Panc1 (cell line): ENCODE results near the gene BIRC7. TPM values are rescaled to one million over a fixed set of nuclear protein-coding genes. Genes with fewer than 3 reads are reported as not detected.

Source experiments
- ATAC-seq: fragments of 200-7000 bp; cut with Tn5 transposase; 2 replicates; pipeline ENCODE4 v1.9.1; 2020; ENCODE audit warnings: mild to moderate bottlenecking, moderate library complexity
- BruUV-seq: library from RNA; stranded (reverse); fragments of 400-500 nt; replicated peaks from 2 replicates; lab custom pipeline; 2021; lab: Mats Ljungman, UMichigan
- CTCF ChIA-PET: fragments of 300-600 bp; sonication (Branson Sonifier 250); formaldehyde crosslinking; loops from one replicate; lab custom pipeline; 2022; ENCODE audit warnings: antibody characterized with exemption; lab: Charles Lee
- POLR2A ChIA-PET: fragments of 300-600 bp; sonication (Branson Sonifier 250); formaldehyde crosslinking; loops from one replicate; lab custom pipeline; 2022; ENCODE audit warnings: antibody characterized with exemption; lab: Charles Lee
- DNase-seq: peaks from one replicate; pipeline ENCODE4 v3.0.0-alpha.2; 2010; ENCODE audit warnings: low read depth, low spot score
- H3K27ac ChIP-seq: 2 replicates; pipeline ENCODE4 v1.5.1; 2011; ENCODE audit warnings: mild to moderate bottlenecking, low read length, inconsistent platforms
- H3K27me3 ChIP-seq: fragments of 200-500 bp; sonication (Bioruptor generic); 2 replicates; pipeline ENCODE4 v1.6.0; 2014; ENCODE audit warnings: low read length, inconsistent platforms; ENCODE audit not compliant: control insufficient read depth, insufficient read depth
- H3K36me3 ChIP-seq: fragments of 200-500 bp; sonication (Bioruptor generic); 2 replicates; pipeline ENCODE4 v1.5.1; 2014; ENCODE audit warnings: inconsistent platforms, mild to moderate bottlenecking, low read length, moderate library complexity; ENCODE audit not compliant: control insufficient read depth, insufficient read depth
- H3K4me1 ChIP-seq: 2 replicates; pipeline ENCODE4 v1.5.1; 2011; ENCODE audit warnings: inconsistent platforms, mild to moderate bottlenecking, low read length, moderate library complexity; ENCODE audit not compliant: control insufficient read depth, insufficient read depth
- H3K4me3 ChIP-seq, 2 experiments: 2 replicates each; pipeline ENCODE4 v1.5.1; 2011 to 2012; ENCODE audit warnings: low read depth in 2 of 2, low read length in 2 of 2, mild to moderate bottlenecking in 2 of 2, inconsistent platforms in 1 of 2, moderate library complexity in 1 of 2
- H3K9me3 ChIP-seq: fragments of 200-500 bp; sonication (Bioruptor generic); 2 replicates; pipeline ENCODE4 v1.5.1; 2014; ENCODE audit warnings: low read depth, mild to moderate bottlenecking, inconsistent platforms, low read length, moderate library complexity; ENCODE audit not compliant: control insufficient read depth, insufficient read depth
- POLR2AphosphoS5 ChIP-seq: IDR thresholded peaks from 2 replicates; pipeline ENCODE4 v1.6.1; 2012; ENCODE audit warnings: mild to moderate bottlenecking, low read depth, low read length, moderate library complexity
- SIN3A ChIP-seq: IDR thresholded peaks from 2 replicates; pipeline ENCODE4 v1.6.1; 2012; ENCODE audit warnings: low read depth, mild to moderate bottlenecking, low read length, moderate library complexity, borderline replicate concordance; ENCODE audit not compliant: insufficient read depth
- TCF7L2 ChIP-seq: IDR thresholded peaks from 2 replicates; pipeline ENCODE4 v1.6.1; 2011; ENCODE audit warnings: mild to moderate bottlenecking, low read depth, low read length, inconsistent platforms
- in situ Hi-C: cut with HindIII; loops from 2 replicates; pipeline ENCODE4 v1.10.0; 2016; ENCODE audit warnings: low sequenced_read_pairs, low pct_unique_long_range_greater_than_20kb
- intact Hi-C: fragments of 100-400 bp; cut with micrococcal nuclease; formaldehyde crosslinking; loops from one replicate; pipeline ENCODE4 v1.10.0; 2022; ENCODE audit not compliant: unreplicated experiment
- total RNA-seq: library from RNA; stranded (reverse); gene quantifications from one replicate; pipeline ENCODE4 v1.2.1, GENCODE V29; 2021; ENCODE audit not compliant: unreplicated experiment
- TF ChIP-seq, protein P1 (sequence below), 2 experiments: IDR thresholded peaks; 2 replicates each; pipeline ENCODE4 v1.6.1; 2011 to 2012; ENCODE audit warnings: low read depth in 2 of 2, control low read depth in 1 of 2, low read length in 1 of 2, mild to moderate bottlenecking in 1 of 2, moderate library complexity in 1 of 2; ENCODE audit not compliant: insufficient read depth in 1 of 2
- TF ChIP-seq, protein P2 (sequence below): fragments of 450-650 bp; IDR thresholded peaks from 2 replicates; pipeline ENCODE4 v1.5.1; 2017; ENCODE audit warnings: mild to moderate bottlenecking

The BIRC7 gene
- total RNA-seq, 1 experiment from 2014 or later: 9.0 TPM

DNA sequence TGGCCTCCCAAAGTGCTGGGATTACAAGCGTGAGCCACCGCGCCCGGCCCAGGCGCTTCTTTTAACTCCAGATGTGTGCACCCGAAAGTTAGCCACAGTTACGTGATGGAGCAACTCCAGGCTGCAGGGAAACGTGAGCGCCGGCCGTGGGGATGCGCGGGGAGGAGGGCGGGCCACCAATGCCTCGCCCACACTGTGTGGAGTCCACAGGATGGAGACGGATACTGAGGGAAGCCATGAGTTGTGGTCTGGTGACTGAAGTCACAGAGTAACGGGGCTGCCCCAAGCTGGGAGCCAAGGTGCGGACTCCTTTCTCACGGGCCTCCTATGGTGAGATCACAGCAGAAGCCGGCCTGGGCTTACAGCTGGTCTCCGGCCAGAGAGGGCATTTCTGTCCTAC lies 43.0 kb upstream of the BIRC7 start:
- intact Hi-C loops (no loop called here), in situ Hi-C loops (no loop called here)
- Histone ChIP-seq H3K27ac (no peak overlapping the region), H3K36me3 (peaks cover 2% of the 10 kb centered on the region; the same call in 1 of the 2 replicates), H3K4me1 (0 out of 2 replicates have a peak, but pooled peaks cover 3% of the 10 kb centered on the region), H3K27me3 (no peaks in the 10 kb centered on the region), H3K9me3 (no peaks in the 10 kb centered on the region), H3K4me3 (no peak overlapping the region)
- ChIA-PET CTCF (no interaction called here), POLR2A (no interaction called here)
- DNase-seq (no peak), ATAC-seq (no peak)
- no TSS peak for BruUV-seq
- TF ChIP-seq SIN3A: no peak
- TF ChIP-seq, protein P1, sequence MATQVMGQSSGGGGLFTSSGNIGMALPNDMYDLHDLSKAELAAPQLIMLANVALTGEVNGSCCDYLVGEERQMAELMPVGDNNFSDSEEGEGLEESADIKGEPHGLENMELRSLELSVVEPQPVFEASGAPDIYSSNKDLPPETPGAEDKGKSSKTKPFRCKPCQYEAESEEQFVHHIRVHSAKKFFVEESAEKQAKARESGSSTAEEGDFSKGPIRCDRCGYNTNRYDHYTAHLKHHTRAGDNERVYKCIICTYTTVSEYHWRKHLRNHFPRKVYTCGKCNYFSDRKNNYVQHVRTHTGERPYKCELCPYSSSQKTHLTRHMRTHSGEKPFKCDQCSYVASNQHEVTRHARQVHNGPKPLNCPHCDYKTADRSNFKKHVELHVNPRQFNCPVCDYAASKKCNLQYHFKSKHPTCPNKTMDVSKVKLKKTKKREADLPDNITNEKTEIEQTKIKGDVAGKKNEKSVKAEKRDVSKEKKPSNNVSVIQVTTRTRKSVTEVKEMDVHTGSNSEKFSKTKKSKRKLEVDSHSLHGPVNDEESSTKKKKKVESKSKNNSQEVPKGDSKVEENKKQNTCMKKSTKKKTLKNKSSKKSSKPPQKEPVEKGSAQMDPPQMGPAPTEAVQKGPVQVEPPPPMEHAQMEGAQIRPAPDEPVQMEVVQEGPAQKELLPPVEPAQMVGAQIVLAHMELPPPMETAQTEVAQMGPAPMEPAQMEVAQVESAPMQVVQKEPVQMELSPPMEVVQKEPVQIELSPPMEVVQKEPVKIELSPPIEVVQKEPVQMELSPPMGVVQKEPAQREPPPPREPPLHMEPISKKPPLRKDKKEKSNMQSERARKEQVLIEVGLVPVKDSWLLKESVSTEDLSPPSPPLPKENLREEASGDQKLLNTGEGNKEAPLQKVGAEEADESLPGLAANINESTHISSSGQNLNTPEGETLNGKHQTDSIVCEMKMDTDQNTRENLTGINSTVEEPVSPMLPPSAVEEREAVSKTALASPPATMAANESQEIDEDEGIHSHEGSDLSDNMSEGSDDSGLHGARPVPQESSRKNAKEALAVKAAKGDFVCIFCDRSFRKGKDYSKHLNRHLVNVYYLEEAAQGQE (IDR thresholded peaks at IDR 0.05; ENCODE audit: insufficient read depth in 1 of 2, low read depth in 2 of 2, low read length in 1 of 2): no peak
- TF ChIP-seq POLR2AphosphoS5: no peak
- TF ChIP-seq, protein P2, sequence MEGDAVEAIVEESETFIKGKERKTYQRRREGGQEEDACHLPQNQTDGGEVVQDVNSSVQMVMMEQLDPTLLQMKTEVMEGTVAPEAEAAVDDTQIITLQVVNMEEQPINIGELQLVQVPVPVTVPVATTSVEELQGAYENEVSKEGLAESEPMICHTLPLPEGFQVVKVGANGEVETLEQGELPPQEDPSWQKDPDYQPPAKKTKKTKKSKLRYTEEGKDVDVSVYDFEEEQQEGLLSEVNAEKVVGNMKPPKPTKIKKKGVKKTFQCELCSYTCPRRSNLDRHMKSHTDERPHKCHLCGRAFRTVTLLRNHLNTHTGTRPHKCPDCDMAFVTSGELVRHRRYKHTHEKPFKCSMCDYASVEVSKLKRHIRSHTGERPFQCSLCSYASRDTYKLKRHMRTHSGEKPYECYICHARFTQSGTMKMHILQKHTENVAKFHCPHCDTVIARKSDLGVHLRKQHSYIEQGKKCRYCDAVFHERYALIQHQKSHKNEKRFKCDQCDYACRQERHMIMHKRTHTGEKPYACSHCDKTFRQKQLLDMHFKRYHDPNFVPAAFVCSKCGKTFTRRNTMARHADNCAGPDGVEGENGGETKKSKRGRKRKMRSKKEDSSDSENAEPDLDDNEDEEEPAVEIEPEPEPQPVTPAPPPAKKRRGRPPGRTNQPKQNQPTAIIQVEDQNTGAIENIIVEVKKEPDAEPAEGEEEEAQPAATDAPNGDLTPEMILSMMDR: no peak
- no peak for TF ChIP-seq TCF7L2

- no TSS peak for BruUV-seq
- DNase-seq (no peak), ATAC-seq (no peak)
- Histone ChIP-seq H3K4me1 (0 out of 2 replicates have a peak, but pooled peaks cover 3% of the 10 kb centered on the region), H3K36me3 (peaks cover 2% of the 10 kb centered on the region; the same call in 1 of the 2 replicates), H3K9me3 (no peaks in the 10 kb centered on the region), H3K27ac (no peak overlapping the region), H3K27me3 (no peaks in the 10 kb centered on the region), H3K4me3 (no peak overlapping the region)
- ChIA-PET CTCF (no interaction called here), POLR2A (interaction anchor here (0.5 kb wide), 1 partner anchor 91 kb away, joined by 3 read pairs; no protein-coding TSS in a partner anchor)
- intact Hi-C loops (no loop called here), in situ Hi-C loops (no loop called here)
- TF ChIP-seq, protein P2: no peak
- TF ChIP-seq SIN3A: no peak
- TF ChIP-seq TCF7L2: no peak
- TF ChIP-seq POLR2AphosphoS5: no peak; the same call in 1 of the 2 replicates
- TF ChIP-seq, protein P1 (IDR thresholded peaks at IDR 0.05; ENCODE audit: insufficient read depth in 1 of 2, low read depth in 2 of 2, low read length in 1 of 2): no peak
Measured at GRCh38 chr20:63194007-63194796, 41.5 kb upstream of the BIRC7 start.
